ENCODE measurements around the gene MAD1L1.

DNA sequence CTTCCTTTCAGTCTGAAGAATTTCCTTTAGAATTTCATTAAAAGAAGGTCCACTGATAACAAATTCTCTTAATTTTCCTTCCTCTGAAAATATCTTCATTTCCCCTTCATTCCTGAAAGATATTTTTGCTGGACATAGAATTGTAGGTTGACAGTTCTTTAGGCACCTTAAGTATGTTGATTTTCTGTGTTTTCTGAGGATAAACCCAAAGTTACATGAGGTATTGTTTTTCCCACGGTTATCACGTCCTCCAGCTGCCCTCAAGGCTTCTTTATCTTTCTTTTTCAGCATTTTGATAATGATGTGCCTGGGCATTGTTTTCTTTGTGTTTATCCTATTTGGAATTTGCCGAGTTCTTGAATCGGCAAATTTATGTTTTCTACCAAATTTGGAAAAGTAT is 457.4 kb downstream of the MAD1L1 start:
- TF ChIP-seq, protein P1, sequence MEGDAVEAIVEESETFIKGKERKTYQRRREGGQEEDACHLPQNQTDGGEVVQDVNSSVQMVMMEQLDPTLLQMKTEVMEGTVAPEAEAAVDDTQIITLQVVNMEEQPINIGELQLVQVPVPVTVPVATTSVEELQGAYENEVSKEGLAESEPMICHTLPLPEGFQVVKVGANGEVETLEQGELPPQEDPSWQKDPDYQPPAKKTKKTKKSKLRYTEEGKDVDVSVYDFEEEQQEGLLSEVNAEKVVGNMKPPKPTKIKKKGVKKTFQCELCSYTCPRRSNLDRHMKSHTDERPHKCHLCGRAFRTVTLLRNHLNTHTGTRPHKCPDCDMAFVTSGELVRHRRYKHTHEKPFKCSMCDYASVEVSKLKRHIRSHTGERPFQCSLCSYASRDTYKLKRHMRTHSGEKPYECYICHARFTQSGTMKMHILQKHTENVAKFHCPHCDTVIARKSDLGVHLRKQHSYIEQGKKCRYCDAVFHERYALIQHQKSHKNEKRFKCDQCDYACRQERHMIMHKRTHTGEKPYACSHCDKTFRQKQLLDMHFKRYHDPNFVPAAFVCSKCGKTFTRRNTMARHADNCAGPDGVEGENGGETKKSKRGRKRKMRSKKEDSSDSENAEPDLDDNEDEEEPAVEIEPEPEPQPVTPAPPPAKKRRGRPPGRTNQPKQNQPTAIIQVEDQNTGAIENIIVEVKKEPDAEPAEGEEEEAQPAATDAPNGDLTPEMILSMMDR (IDR thresholded peaks at IDR 0.05; ENCODE audit: low read depth, low read length, poor library complexity, severe bottlenecking), result no peak
- no peak for TF ChIP-seq EZH2phosphoT487 (IDR thresholded peaks at IDR 0.05; ENCODE audit: borderline replicate concordance, low read length)
